A673 (cell line): ENCODE measurements around the gene IQUB.

ENCODE experiments used
- EZH2 ChIP-seq: fragments of 200-600 bp; sonication (generic); IDR thresholded peaks from 2 replicates; pipeline ENCODE4 v1.6.1; 2017; ENCODE audit warnings: borderline replicate concordance, low read depth, mild to moderate bottlenecking, mixed read lengths, antibody characterized with exemption, low read length; ENCODE audit not compliant: poor library complexity, severe bottlenecking
- TF ChIP-seq, protein P1 (sequence below): fragments of 300-800, 200-600 bp; sonication (generic); conservative IDR thresholded peaks from 2 replicates; pipeline ENCODE4 v1.5.1; 2017; ENCODE audit warnings: low read depth, mild to moderate bottlenecking, antibody characterized with exemption, low read length, moderate library complexity, mixed read lengths

GRCh38 chr7:123468303-123468702 lies 66.1 kb downstream of the IQUB start:
- TF ChIP-seq, protein P1, sequence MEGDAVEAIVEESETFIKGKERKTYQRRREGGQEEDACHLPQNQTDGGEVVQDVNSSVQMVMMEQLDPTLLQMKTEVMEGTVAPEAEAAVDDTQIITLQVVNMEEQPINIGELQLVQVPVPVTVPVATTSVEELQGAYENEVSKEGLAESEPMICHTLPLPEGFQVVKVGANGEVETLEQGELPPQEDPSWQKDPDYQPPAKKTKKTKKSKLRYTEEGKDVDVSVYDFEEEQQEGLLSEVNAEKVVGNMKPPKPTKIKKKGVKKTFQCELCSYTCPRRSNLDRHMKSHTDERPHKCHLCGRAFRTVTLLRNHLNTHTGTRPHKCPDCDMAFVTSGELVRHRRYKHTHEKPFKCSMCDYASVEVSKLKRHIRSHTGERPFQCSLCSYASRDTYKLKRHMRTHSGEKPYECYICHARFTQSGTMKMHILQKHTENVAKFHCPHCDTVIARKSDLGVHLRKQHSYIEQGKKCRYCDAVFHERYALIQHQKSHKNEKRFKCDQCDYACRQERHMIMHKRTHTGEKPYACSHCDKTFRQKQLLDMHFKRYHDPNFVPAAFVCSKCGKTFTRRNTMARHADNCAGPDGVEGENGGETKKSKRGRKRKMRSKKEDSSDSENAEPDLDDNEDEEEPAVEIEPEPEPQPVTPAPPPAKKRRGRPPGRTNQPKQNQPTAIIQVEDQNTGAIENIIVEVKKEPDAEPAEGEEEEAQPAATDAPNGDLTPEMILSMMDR, result no peak
- no peak for TF ChIP-seq EZH2
